Measurements from ENCODE around the gene VIM. TPM values are rescaled to one million over a fixed set of nuclear protein-coding genes. Genes with fewer than 3 reads are reported as not detected.

The VIM gene
- polyA plus RNA-seq, 1 experiment = 5,431 TPM

DNA sequence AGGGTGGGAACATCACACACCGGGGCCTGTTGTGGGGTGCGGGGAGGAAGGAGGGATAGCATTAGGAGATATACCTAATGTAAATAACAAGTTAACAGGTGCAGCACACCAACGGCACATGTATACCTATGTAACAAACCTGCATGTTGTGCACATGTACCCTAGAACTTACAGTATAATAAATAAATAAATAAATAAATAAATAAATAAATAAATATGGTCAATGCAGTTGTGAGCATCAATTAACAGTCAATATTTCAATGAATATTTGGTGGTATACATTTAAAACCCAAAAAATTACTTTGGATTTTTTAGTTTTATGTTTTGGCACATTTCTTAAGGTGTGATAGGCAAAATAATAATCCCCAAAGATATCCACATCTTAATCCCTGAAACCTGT, 42.2 kb upstream of the VIM start:
- TF ChIP-seq, protein P1, sequence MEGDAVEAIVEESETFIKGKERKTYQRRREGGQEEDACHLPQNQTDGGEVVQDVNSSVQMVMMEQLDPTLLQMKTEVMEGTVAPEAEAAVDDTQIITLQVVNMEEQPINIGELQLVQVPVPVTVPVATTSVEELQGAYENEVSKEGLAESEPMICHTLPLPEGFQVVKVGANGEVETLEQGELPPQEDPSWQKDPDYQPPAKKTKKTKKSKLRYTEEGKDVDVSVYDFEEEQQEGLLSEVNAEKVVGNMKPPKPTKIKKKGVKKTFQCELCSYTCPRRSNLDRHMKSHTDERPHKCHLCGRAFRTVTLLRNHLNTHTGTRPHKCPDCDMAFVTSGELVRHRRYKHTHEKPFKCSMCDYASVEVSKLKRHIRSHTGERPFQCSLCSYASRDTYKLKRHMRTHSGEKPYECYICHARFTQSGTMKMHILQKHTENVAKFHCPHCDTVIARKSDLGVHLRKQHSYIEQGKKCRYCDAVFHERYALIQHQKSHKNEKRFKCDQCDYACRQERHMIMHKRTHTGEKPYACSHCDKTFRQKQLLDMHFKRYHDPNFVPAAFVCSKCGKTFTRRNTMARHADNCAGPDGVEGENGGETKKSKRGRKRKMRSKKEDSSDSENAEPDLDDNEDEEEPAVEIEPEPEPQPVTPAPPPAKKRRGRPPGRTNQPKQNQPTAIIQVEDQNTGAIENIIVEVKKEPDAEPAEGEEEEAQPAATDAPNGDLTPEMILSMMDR (IDR thresholded peaks at IDR 0.05; ENCODE audit: insufficient read depth, low read depth, low read length) = no peak
- H3K4me3 ChIP-seq (ENCODE audit: low read depth, low read length) = no peak overlapping the region
- H3K27me3 ChIP-seq (ENCODE audit: control insufficient read depth, insufficient read depth, low read length) = no peaks in the 10 kb centered on the region
- ChIA-PET POLR2A (no interaction called here), CTCF (no interaction called here)
- H3K36me3 ChIP-seq (ENCODE audit: control insufficient read depth, insufficient read depth, low read length) = no peaks in the 10 kb centered on the region
- DNase-seq (ENCODE audit: low read depth) = no peak

DNA sequence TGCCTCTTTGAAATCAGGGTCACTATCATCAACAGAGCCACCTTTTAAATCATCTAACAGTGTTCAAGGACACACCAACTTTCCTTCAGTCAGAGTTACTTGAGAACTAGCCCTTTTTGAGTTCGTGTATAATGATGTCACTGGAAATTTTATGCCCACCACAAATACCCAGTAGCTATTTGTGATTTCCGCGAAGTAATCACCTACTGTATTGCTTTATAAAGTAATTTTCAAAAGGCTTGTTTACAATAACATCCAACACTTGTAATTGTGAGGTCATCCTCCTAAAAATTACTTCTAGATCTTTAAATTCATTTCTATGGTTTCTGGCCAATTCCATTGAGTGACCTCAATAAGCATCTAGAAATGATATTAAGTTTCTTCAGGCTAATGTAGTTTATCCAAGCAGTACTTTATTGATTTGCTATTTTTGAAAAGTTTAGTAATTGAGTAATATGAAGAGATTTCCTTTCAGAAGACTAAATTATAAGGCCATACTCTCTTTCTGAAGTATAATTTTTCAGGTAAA, 39.3 kb upstream of the VIM start:
- H3K27me3 ChIP-seq (ENCODE audit: control insufficient read depth, insufficient read depth, low read length) = no peaks in the 10 kb centered on the region
- POLR2A ChIA-PET = no interaction called here
- H3K4me3 ChIP-seq (ENCODE audit: low read depth, low read length) = no peak overlapping the region
- H3K36me3 ChIP-seq (ENCODE audit: control insufficient read depth, insufficient read depth, low read length) = no peaks in the 10 kb centered on the region
- TF ChIP-seq, protein P1 (IDR thresholded peaks at IDR 0.05; ENCODE audit: insufficient read depth, low read depth, low read length) = no peak
- CTCF ChIA-PET = interaction anchor here (1.0 kb wide), 1 partner anchor 38 kb away, joined by 3 read pairs; no protein-coding TSS in a partner anchor
- DNase-seq (ENCODE audit: low read depth) = no peak

DNA sequence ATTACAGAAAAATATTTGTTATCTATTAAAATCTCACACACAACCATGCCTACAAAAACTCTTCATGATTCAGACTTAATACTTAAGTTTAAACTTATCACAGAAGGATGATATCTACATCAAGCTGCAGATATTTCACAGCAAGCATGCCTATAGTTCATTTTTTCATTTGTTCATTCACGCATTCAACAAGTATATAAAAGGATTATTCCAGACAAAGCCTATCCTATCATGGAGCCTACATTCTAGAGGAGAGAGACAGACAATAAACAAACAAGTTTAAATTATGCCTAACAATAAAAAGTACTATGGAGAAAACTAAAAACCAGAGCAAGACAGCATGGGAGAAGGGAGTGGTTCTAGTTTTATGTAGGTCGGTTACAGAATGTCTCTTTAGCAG, 37.4 kb upstream of the VIM start:
- Histone ChIP-seq H3K4me3 (ENCODE audit: low read depth, low read length) (no peak overlapping the region), H3K27me3 (ENCODE audit: control insufficient read depth, insufficient read depth, low read length) (no peaks in the 10 kb centered on the region), H3K36me3 (ENCODE audit: control insufficient read depth, insufficient read depth, low read length) (no peaks in the 10 kb centered on the region)
- ChIA-PET CTCF (interaction anchor here (0.6 to 1.1 kb wide), 2 partner anchors 9 to 303 kb away, joined by 3 to 4 read pairs; no protein-coding TSS in a partner anchor), POLR2A (no interaction called here)
- TF ChIP-seq, protein P1 (IDR thresholded peaks at IDR 0.05; ENCODE audit: insufficient read depth, low read depth, low read length) = no peak
- no peak for DNase-seq (ENCODE audit: low read depth)

DNA sequence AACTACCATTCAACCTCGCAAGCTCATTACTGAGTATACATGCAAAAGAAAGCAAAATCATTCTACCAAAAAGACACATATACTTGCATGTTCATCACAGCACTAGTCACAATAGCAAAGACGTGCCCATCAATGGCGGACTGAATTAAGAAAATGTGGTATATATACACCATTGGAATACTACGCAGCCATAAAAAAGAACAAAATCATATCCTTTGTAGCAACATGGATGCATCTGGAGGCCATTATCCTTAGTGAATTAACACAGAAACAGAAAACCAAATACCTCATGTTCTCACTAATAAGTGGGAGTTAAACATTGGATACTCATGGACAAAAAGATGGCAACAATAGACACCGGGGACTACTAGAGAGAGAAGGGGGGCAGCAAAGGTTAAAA, 33.0 kb upstream of the VIM start:
- ChIA-PET POLR2A (no interaction called here), CTCF (no interaction called here)
- Histone ChIP-seq H3K4me3 (ENCODE audit: low read depth, low read length) (no peak overlapping the region), H3K36me3 (ENCODE audit: control insufficient read depth, insufficient read depth, low read length) (no peaks in the 10 kb centered on the region), H3K27me3 (ENCODE audit: control insufficient read depth, insufficient read depth, low read length) (no peaks in the 10 kb centered on the region)
- TF ChIP-seq, protein P1 (IDR thresholded peaks at IDR 0.05; ENCODE audit: insufficient read depth, low read depth, low read length) = no peak
- DNase-seq (ENCODE audit: low read depth) = no peak

DNA sequence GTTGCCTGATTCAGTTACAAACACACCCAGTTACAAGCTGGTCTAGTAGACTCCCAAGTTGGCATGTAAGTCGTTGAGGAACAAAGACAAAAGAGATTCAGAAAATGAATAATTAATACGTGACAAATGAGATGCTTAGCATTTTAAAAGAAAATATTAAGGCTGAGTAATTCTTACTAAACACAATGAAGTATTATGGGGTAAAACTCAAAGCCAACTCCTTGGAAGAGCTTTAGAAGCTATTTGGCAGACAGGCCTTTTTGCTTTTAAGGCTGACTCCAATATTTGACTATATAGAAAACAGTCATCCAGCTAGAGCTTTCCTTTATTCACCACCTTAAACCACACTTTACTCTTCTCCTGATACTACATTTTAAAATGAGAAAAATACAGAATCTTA, 32.0 kb upstream of the VIM start:
- TF ChIP-seq, protein P1 (IDR thresholded peaks at IDR 0.05; ENCODE audit: insufficient read depth, low read depth, low read length) = no peak
- Histone ChIP-seq H3K36me3 (ENCODE audit: control insufficient read depth, insufficient read depth, low read length) (no peaks in the 10 kb centered on the region), H3K27me3 (ENCODE audit: control insufficient read depth, insufficient read depth, low read length) (no peaks in the 10 kb centered on the region), H3K4me3 (ENCODE audit: low read depth, low read length) (no peak overlapping the region)
- DNase-seq (ENCODE audit: low read depth) = no peak
- ChIA-PET POLR2A (interaction anchor here (0.8 kb wide), 1 partner anchor 92 kb away, joined by 4 read pairs; no protein-coding TSS in a partner anchor), CTCF (interaction anchor here (0.8 kb wide), 1 partner anchor 367 kb away, joined by 3 read pairs; no protein-coding TSS in a partner anchor)
